PC-9 (cell line): ENCODE measurements around the gene CBX5.

Experiments used
- EZH2 ChIP-seq: fragments of 200-600 bp; sonication (generic); IDR thresholded peaks from 2 replicates; pipeline ENCODE4 v1.8.0; 2017; ENCODE audit warnings: antibody characterized with exemption, low read depth
- TF ChIP-seq, protein P1 (sequence below): fragments of 200-600 bp; sonication (generic); conservative IDR thresholded peaks from 2 replicates; pipeline ENCODE4 v1.6.1; 2017; ENCODE audit warnings: mixed run types, antibody characterized with exemption, mild to moderate bottlenecking, moderate library complexity

DNA sequence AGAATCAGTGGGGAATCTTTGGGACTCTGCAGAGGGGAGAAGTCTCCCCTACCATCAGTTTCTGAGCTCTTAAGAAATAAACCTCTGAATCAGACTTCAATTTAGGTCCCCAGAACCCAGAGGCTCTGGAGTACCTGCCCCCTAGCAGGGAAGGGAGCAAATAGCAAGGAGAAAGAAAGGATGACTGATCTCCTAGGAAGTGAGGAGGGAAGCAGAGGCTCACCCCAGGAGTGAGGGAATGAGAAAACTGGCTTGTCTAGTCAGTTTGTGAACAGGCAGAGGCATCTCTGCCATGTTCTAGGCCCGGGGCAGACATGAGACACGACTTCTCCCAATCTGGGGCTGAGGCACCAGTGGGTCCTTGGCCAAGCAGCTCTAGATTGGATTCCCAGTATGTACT lies 66.8 kb downstream of the CBX5 start:
- TF ChIP-seq, protein P1, sequence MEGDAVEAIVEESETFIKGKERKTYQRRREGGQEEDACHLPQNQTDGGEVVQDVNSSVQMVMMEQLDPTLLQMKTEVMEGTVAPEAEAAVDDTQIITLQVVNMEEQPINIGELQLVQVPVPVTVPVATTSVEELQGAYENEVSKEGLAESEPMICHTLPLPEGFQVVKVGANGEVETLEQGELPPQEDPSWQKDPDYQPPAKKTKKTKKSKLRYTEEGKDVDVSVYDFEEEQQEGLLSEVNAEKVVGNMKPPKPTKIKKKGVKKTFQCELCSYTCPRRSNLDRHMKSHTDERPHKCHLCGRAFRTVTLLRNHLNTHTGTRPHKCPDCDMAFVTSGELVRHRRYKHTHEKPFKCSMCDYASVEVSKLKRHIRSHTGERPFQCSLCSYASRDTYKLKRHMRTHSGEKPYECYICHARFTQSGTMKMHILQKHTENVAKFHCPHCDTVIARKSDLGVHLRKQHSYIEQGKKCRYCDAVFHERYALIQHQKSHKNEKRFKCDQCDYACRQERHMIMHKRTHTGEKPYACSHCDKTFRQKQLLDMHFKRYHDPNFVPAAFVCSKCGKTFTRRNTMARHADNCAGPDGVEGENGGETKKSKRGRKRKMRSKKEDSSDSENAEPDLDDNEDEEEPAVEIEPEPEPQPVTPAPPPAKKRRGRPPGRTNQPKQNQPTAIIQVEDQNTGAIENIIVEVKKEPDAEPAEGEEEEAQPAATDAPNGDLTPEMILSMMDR, result no peak
- TF ChIP-seq EZH2, result no peak
